Gastrocnemius medialis (tissue), 4 donors: ENCODE results near the gene LARP4.

Experiments
- CTCF ChIP-seq, 5 experiments: fragments of 450-650 bp in 3 of 5; fragments of 200-600 bp in 2 of 5; sonication (generic) in 2 of 5; IDR thresholded peaks in 4 of 5; conservative IDR thresholded peaks in 1 of 5; 1 replicate in 4 of 5; 2 replicates in 1 of 5; pipeline ENCODE4 v1.5.1; 2016 to 2019; ENCODE audit warnings: antibody characterized with exemption in 5 of 5, mild to moderate bottlenecking in 3 of 5, moderate library complexity in 3 of 5
- POLR2A ChIP-seq, 2 donors: fragments of 450-650 bp; IDR thresholded peaks; one replicate each; pipeline ENCODE4 v1.6.1; 2017; ENCODE audit warnings: antibody characterized with exemption in 2 of 2, mild to moderate bottlenecking in 2 of 2, moderate library complexity in 2 of 2

DNA sequence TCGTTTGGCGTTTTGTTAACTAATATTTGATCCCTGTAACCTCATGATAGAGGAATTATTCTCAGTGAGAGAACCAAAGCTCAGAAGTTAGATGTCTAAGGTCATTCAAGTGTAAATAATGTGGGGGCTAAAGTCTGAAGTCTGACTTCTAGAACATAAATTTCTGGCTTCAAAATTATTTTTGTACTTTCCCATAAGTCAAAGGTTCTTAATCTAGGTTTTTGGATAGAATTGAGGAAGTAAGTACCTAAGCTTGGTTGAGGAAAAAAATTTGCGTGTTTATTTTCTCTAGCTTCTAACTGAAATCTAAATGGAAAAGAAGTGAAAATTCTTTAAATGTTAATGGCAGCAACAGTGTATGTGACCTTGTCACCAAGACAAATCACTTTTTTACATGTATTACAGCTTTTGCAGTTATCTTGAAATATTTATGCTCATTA lies 2.3 kb downstream of the LARP4 start:
- no peak for TF ChIP-seq CTCF (IDR thresholded peaks at IDR 0.05 in 4 of 5, conservative IDR thresholded peaks at IDR 0.05 in 1 of 5)
- no peak for TF ChIP-seq POLR2A (IDR thresholded peaks at IDR 0.05)
